Activated CD4-positive, alpha-beta memory T cell treated with anti-CD3 and anti-CD28 coated beads for 36 hours (primary cell): ENCODE data around the gene HTR3B. TPM values are rescaled to one million over a fixed set of nuclear protein-coding genes. Genes with fewer than 3 reads are reported as not detected.

Experiments used
- CTCF ChIA-PET: fragments of 350-600 bp; sonication (Branson Sonifier 250); formaldehyde crosslinking; loops from one replicate; lab custom pipeline; 2021; ENCODE audit warnings: antibody characterized with exemption, inconsistent platforms; lab: Charles Lee
- POLR2A ChIA-PET: fragments of 350-600 bp; sonication (Branson Sonifier 250); formaldehyde crosslinking; loops from one replicate; lab custom pipeline; 2021; ENCODE audit warnings: antibody characterized with exemption; lab: Charles Lee
- DNase-seq: peaks from one replicate; pipeline ENCODE4 v3.0.0-alpha.2; 2020
- H3K27ac Mint-ChIP-seq: one replicate; pipeline ENCODE4 v1.8.0; 2021; ENCODE audit warnings: mixed read lengths
- H3K27me3 Mint-ChIP-seq: one replicate; pipeline ENCODE4 v1.8.0; 2021; ENCODE audit warnings: mixed read lengths
- H3K36me3 Mint-ChIP-seq: one replicate; pipeline ENCODE4 v1.8.0; 2021; ENCODE audit warnings: mixed read lengths
- H3K4me1 Mint-ChIP-seq: one replicate; pipeline ENCODE4 v1.8.0; 2021; ENCODE audit warnings: low read depth, mixed read lengths
- H3K4me3 Mint-ChIP-seq: one replicate; pipeline ENCODE4 v1.8.0; 2021; ENCODE audit warnings: mild to moderate bottlenecking, mixed read lengths
- H3K9me3 Mint-ChIP-seq: one replicate; pipeline ENCODE4 v1.8.0; 2021; ENCODE audit warnings: mixed read lengths
- intact Hi-C: fragments of 100-400 bp; cut with micrococcal nuclease; formaldehyde crosslinking; loops from one replicate; pipeline ENCODE4 v1.15.1; 2023
- total RNA-seq, 2 experiments: library from RNA; stranded (reverse); gene quantifications; one replicate each; pipeline ENCODE4 v1.2.3, GENCODE V29; 2021

Gene HTR3B
- total RNA-seq, 2 experiments from 2014 or later: not detected

- Mint-ChIP-seq H3K36me3 (no peaks in the 10 kb centered on the region), H3K4me3 (no peak overlapping the region), H3K9me3 (no peaks in the 10 kb centered on the region), H3K27me3 (peaks cover 17% of the 10 kb centered on the region), H3K4me1 (no peaks in the 10 kb centered on the region), H3K27ac (no peak overlapping the region)
- POLR2A ChIA-PET: no interaction called here
- intact Hi-C loops: no loop called here
- CTCF ChIA-PET: no interaction called here
- DNase-seq: no peak
Observed at GRCh38 chr11:113952070-113952469, 47.5 kb downstream of the HTR3B start.

DNA sequence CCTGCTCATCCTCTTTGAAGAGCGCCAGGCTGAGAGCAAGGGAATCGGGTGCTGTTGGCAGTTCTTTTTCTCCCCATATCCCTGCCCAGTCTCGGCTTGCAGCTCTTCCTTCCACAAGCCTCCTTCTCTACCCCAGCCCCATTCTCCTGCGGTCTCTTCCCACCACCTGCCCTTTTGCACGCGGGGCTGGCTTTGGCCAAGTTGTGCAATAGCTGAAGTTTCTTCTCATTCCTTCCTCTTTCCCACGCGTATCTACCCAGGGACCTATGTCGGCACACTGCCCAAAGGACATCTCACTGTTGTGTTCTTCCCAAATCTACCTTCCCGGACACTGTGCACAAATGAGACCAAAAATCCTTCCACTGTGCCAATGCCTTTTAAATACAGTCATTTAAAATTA is 48.0 kb downstream of the HTR3B start:
- ChIA-PET POLR2A (no interaction called here), CTCF (no interaction called here)
- Mint-ChIP-seq H3K27me3 (peaks cover 17% of the 10 kb centered on the region), H3K4me3 (no peak overlapping the region), H3K27ac (no peak overlapping the region), H3K4me1 (no peaks in the 10 kb centered on the region), H3K36me3 (no peaks in the 10 kb centered on the region), H3K9me3 (no peaks in the 10 kb centered on the region)
- DNase-seq: no peak
- intact Hi-C loops: no loop called here

GRCh38 chr11:113954235-113954634 is 49.6 kb downstream of the HTR3B start:
- Mint-ChIP-seq H3K27me3 (peaks cover 22% of the 10 kb centered on the region), H3K27ac (no peak overlapping the region), H3K9me3 (no peaks in the 10 kb centered on the region), H3K4me1 (no peaks in the 10 kb centered on the region), H3K4me3 (no peak overlapping the region), H3K36me3 (no peaks in the 10 kb centered on the region)
- CTCF ChIA-PET: no interaction called here
- intact Hi-C loops: no loop called here
- DNase-seq: no peak
- POLR2A ChIA-PET: no interaction called here

- Mint-ChIP-seq H3K9me3 (no peaks in the 10 kb centered on the region), H3K36me3 (no peaks in the 10 kb centered on the region), H3K27ac (no peak overlapping the region), H3K4me3 (no peak overlapping the region), H3K4me1 (no peaks in the 10 kb centered on the region), H3K27me3 (peaks cover 15% of the 10 kb centered on the region)
- ChIA-PET CTCF (interaction anchor here (1.6 kb wide), 1 partner anchor 304 kb away, joined by 4 read pairs; no protein-coding TSS in a partner anchor), POLR2A (no interaction called here)
- DNase-seq: no peak
- intact Hi-C loops: no loop called here
Observed at GRCh38 chr11:113956986-113957385, 52.4 kb downstream of the HTR3B start.

GRCh38 chr11:113960702-113961330 is 56.2 kb downstream of the HTR3B start:
- no peak overlapping the region for H3K4me3 Mint-ChIP-seq
- no peaks in the 10 kb centered on the region for H3K9me3 Mint-ChIP-seq
- peaks cover 6% of the 10 kb centered on the region for H3K27me3 Mint-ChIP-seq
- no peak overlapping the region for H3K27ac Mint-ChIP-seq
- POLR2A ChIA-PET: no interaction called here
- intact Hi-C loops: no loop called here
- CTCF ChIA-PET: no interaction called here
- no peak for DNase-seq
- no peaks in the 10 kb centered on the region for H3K36me3 Mint-ChIP-seq
- no peaks in the 10 kb centered on the region for H3K4me1 Mint-ChIP-seq

DNA sequence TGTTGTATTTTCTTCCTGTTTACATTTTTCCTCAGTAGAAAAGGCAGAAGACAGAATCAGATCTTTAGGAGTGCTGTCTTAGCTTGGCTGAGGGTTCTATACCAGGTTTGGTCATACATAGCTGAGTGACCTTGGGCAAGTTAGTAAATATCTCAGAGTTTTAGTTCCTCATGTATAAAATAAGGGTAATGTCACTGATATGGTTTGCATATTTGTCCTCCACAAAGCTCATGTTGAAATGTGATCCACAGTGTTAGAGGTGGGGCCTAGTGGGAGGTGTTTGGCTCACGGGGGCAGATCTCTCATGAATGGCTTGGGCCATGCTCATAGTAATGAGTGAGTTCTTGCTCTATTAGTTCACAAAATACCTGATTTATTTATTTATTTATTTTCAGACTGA is 62.8 kb downstream of the HTR3B start:
- Mint-ChIP-seq H3K9me3 (no peaks in the 10 kb centered on the region), H3K36me3 (no peaks in the 10 kb centered on the region), H3K4me3 (no peak overlapping the region), H3K27me3 (no peaks in the 10 kb centered on the region), H3K27ac (no peak overlapping the region), H3K4me1 (no peaks in the 10 kb centered on the region)
- DNase-seq: no peak
- ChIA-PET POLR2A (no interaction called here), CTCF (no interaction called here)
- intact Hi-C loops: no loop called here

DNA sequence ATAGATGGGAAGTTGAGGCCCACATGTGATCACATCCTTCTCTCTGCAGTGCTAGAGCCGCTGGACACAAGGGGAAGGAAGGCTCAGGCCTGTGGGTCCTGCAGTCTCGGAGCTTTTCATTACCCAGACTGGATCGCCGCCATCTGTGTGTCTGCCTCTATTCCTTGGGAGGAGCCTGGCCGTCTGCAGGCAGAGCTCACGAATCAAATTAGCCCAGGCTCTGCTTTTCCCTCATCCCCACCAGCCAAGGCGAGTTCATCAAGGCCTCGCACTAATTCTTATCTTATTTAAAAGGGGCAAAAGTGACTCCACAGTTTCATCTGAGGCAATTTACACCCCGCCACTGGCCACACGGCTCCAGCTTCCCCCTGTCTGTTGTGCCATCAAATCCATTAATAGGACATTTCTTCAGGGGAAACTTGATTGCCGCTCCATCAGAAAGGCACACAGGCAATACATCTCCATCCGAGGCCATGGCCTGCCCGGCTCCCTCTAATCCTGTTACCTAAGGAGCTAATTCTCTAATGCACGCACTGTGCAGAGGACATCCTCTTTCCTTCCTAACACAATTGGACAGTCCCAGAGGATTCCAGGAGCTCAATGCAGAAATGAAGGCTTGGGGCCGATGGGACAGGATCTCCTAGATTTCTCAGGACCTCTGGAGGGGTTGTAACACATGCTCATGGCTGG is 67.1 kb downstream of the HTR3B start:
- Mint-ChIP-seq H3K27ac (no peak overlapping the region), H3K4me3 (no peak overlapping the region), H3K9me3 (no peaks in the 10 kb centered on the region), H3K27me3 (no peaks in the 10 kb centered on the region), H3K36me3 (no peaks in the 10 kb centered on the region), H3K4me1 (no peaks in the 10 kb centered on the region)
- DNase-seq: no peak
- POLR2A ChIA-PET: no interaction called here
- intact Hi-C loops: no loop called here
- CTCF ChIA-PET: interaction anchor here (1.4 kb wide), 1 partner anchor 290 kb away, joined by 4 read pairs; no protein-coding TSS in a partner anchor

GRCh38 chr11:113974741-113975470 is 70.3 kb downstream of the HTR3B start, which contains the start of gene HTR3A:
Gene HTR3A (plus strand): TSS chr11:113975108. CDS start chr11:113975326, 218 bp downstream.
- intact Hi-C loops: no loop called here
- no peak within 1 kb of the TSS for H3K27ac Mint-ChIP-seq
- H3K36me3 Mint-ChIP-seq: no peaks in the 10 kb centered on the region
- H3K27me3 Mint-ChIP-seq: peaks cover 2% of the 10 kb centered on the region
- DNase-seq: no peak
- no peaks in the 10 kb centered on the region for H3K9me3 Mint-ChIP-seq
- POLR2A ChIA-PET: no interaction called here
- CTCF ChIA-PET: interaction anchor here (0.6 to 1.1 kb wide), 2 partner anchors 79 to 599 kb away, joined by 3 to 4 read pairs; no protein-coding TSS in a partner anchor
- H3K4me3 Mint-ChIP-seq: no peak within 1 kb of the TSS
- no peaks in the 10 kb centered on the region for H3K4me1 Mint-ChIP-seq

GRCh38 chr11:113977071-113977490 is 72.5 kb downstream of the HTR3B start:
- ChIA-PET CTCF (no interaction called here), POLR2A (no interaction called here)
- no peak overlapping the region for H3K4me3 Mint-ChIP-seq
- DNase-seq: no peak
- H3K27me3 Mint-ChIP-seq: peaks cover 6% of the 10 kb centered on the region
- no peak overlapping the region for H3K27ac Mint-ChIP-seq
- intact Hi-C loops: no loop called here
- H3K4me1 Mint-ChIP-seq: no peaks in the 10 kb centered on the region
- no peaks in the 10 kb centered on the region for H3K36me3 Mint-ChIP-seq
- H3K9me3 Mint-ChIP-seq: no peaks in the 10 kb centered on the region

DNA sequence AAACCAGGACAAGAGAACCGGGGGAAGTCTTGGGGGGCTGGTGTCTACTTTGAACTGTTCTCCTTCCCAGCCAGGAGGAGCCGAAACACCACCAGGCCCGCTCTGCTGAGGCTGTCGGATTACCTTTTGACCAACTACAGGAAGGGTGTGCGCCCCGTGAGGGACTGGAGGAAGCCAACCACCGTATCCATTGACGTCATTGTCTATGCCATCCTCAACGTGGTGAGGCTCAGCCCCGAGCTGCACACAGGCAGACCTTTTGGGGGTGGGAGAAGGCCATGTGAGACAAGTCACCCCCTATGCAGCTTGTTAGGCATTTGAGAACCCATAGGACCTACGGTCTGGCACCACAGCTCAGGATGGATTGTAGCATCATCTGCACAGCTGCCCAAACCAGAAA is 73.1 kb downstream of the HTR3B start:
- CTCF ChIA-PET: interaction anchor here (1.5 kb wide), 1 partner anchor 284 kb away, joined by 3 read pairs; no protein-coding TSS in a partner anchor
- H3K36me3 Mint-ChIP-seq: no peaks in the 10 kb centered on the region
- peaks cover 6% of the 10 kb centered on the region for H3K27me3 Mint-ChIP-seq
- no peak overlapping the region for H3K27ac Mint-ChIP-seq
- POLR2A ChIA-PET: no interaction called here
- H3K4me3 Mint-ChIP-seq: no peak overlapping the region
- no peaks in the 10 kb centered on the region for H3K4me1 Mint-ChIP-seq
- no peak for DNase-seq
- H3K9me3 Mint-ChIP-seq: no peaks in the 10 kb centered on the region
- intact Hi-C loops: no loop called here

GRCh38 chr11:113979431-113979830 is 74.8 kb downstream of the HTR3B start:
- no peaks in the 10 kb centered on the region for H3K9me3 Mint-ChIP-seq
- ChIA-PET POLR2A (no interaction called here), CTCF (no interaction called here)
- no peak for DNase-seq
- H3K4me3 Mint-ChIP-seq: no peak overlapping the region
- H3K27ac Mint-ChIP-seq: no peak overlapping the region
- H3K4me1 Mint-ChIP-seq: no peaks in the 10 kb centered on the region
- intact Hi-C loops: no loop called here
- peaks cover 8% of the 10 kb centered on the region for H3K27me3 Mint-ChIP-seq
- H3K36me3 Mint-ChIP-seq: no peaks in the 10 kb centered on the region

DNA sequence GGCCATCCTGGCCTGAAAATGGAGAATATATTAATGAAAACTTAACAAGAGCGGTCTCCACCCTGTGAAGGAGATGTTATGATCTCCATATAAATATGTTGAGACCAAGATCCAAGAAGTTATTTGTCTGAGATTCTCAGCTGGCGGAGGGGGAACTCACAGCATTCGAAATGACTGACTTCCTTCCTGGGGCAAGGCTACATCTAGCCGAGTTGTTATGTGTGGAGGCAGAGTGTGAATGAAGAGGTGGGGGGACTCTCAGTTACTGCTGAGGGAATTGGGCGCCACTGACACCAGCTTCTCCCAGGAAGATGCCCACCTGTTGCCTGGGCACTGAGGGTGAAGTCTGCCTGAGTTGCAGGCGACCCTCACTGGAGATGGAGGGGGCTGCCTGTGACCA is 76.2 kb downstream of the HTR3B start:
- Mint-ChIP-seq H3K9me3 (no peaks in the 10 kb centered on the region), H3K4me3 (no peak overlapping the region), H3K4me1 (no peaks in the 10 kb centered on the region), H3K36me3 (no peaks in the 10 kb centered on the region), H3K27me3 (peaks cover 13% of the 10 kb centered on the region), H3K27ac (no peak overlapping the region)
- no peak for DNase-seq
- intact Hi-C loops: no loop called here
- ChIA-PET CTCF (no interaction called here), POLR2A (no interaction called here)
